SK-N-SH treated with all-trans-retinoic acid at 6 μM for 48 hours (cell line): ENCODE results near the gene PRPF38A.

ENCODE experiments used
- ATAC-seq: fragments of 200-7000 bp; cut with Tn5 transposase; 3 replicates; pipeline ENCODE4 v1.9.1; 2020; ENCODE audit warnings: mild to moderate bottlenecking, moderate library complexity
- ARNTL ChIP-seq: fragments of 450-650 bp; formaldehyde crosslinking; IDR thresholded peaks from 2 replicates; pipeline ENCODE4 v1.5.0; 2020; ENCODE audit warnings: low read depth, mild to moderate bottlenecking, moderate library complexity, borderline replicate concordance
- BACH2 ChIP-seq: fragments of 250-450 bp; sonication (Bioruptor Pico); IDR thresholded peaks from 2 replicates; pipeline ENCODE4 v1.9.0; 2021; ENCODE audit warnings: mild to moderate bottlenecking, borderline replicate concordance
- CSDC2 ChIP-seq: fragments of 250-450 bp; sonication (Bioruptor Pico); IDR thresholded peaks from 2 replicates; pipeline ENCODE4 v1.5.0; 2020; ENCODE audit warnings: mild to moderate bottlenecking, moderate library complexity
- CSRNP3 ChIP-seq: fragments of 250-450 bp; sonication (Bioruptor Pico); IDR thresholded peaks from 2 replicates; pipeline ENCODE4 v1.5.1; 2021; ENCODE audit warnings: mild to moderate bottlenecking, moderate library complexity
- GLIS3 ChIP-seq: fragments of 250-450 bp; sonication (Bioruptor Pico); IDR thresholded peaks from 2 replicates; pipeline ENCODE4 v1.5.0; 2020; ENCODE audit warnings: mild to moderate bottlenecking, moderate library complexity
- PATZ1 ChIP-seq: fragments of 250-450 bp; sonication (Bioruptor Pico); IDR thresholded peaks from 2 replicates; pipeline ENCODE4 v1.8.0; 2020; ENCODE audit warnings: mild to moderate bottlenecking, moderate library complexity, borderline replicate concordance
- POU6F1 ChIP-seq: fragments of 250-450 bp; sonication (Bioruptor Pico); IDR thresholded peaks from 2 replicates; pipeline ENCODE4 v1.8.0; 2021; ENCODE audit warnings: low read depth, mild to moderate bottlenecking, moderate library complexity, borderline replicate concordance
- PPARA ChIP-seq: fragments of 250-450 bp; sonication (Bioruptor Pico); IDR thresholded peaks from 2 replicates; pipeline ENCODE4 v1.5.0; 2020; ENCODE audit warnings: mild to moderate bottlenecking, borderline replicate concordance
- RARB ChIP-seq: fragments of 250-450 bp; sonication (Bioruptor Pico); IDR thresholded peaks from 2 replicates; pipeline ENCODE4 v1.8.0; 2021; ENCODE audit warnings: mild to moderate bottlenecking, moderate library complexity
- SNAI2 ChIP-seq: fragments of 250-450 bp; sonication (Bioruptor Pico); IDR thresholded peaks from 2 replicates; pipeline ENCODE4 v1.5.0; 2020; ENCODE audit warnings: mild to moderate bottlenecking, moderate library complexity
- TSHZ2 ChIP-seq: fragments of 250-450 bp; sonication (Bioruptor Pico); IDR thresholded peaks from 2 replicates; pipeline ENCODE4 v1.5.0; 2020; ENCODE audit warnings: mild to moderate bottlenecking, moderate library complexity
- ZC3H10 ChIP-seq: fragments of 250-450 bp; sonication (Bioruptor Pico); IDR thresholded peaks from 2 replicates; pipeline ENCODE4 v1.5.1; 2021; ENCODE audit warnings: mild to moderate bottlenecking, moderate library complexity
- ZFP3 ChIP-seq: fragments of 250-450 bp; sonication (Bioruptor Pico); IDR thresholded peaks from 2 replicates; pipeline ENCODE4 v1.5.0; 2020; ENCODE audit warnings: mild to moderate bottlenecking, moderate library complexity
- ZNF565 ChIP-seq: fragments of 450-650 bp; formaldehyde crosslinking; conservative IDR thresholded peaks from 2 replicates; pipeline ENCODE4 v1.5.0; 2020; ENCODE audit warnings: low read depth, mild to moderate bottlenecking, moderate library complexity
- ZNF8 ChIP-seq: fragments of 450-650 bp; formaldehyde crosslinking; IDR thresholded peaks from 2 replicates; pipeline ENCODE4 v1.5.0; 2020; ENCODE audit warnings: mild to moderate bottlenecking, moderate library complexity

The PRPF38A gene

GRCh38 chr1:52454779-52455178 lies 50.4 kb downstream of the PRPF38A start (continued):
- no peak for TF ChIP-seq PATZ1 (CRISPR knock-in tag)
- TF ChIP-seq ZC3H10 (CRISPR knock-in tag) = no peak
- TF ChIP-seq CSDC2 (CRISPR knock-in tag) = no peak
- no peak for TF ChIP-seq GLIS3 (CRISPR knock-in tag)
- TF ChIP-seq POU6F1 (CRISPR knock-in tag) = no peak
- TF ChIP-seq PPARA = no peak

- no peak for ATAC-seq
- TF ChIP-seq ZFP3 (CRISPR knock-in tag) (no peak), PPARA (no peak), RARB (CRISPR knock-in tag) (no peak), ZNF565 (CRISPR knock-in tag) (no peak), CSRNP3 (no peak), SNAI2 (CRISPR knock-in tag) (no peak), TSHZ2 (CRISPR knock-in tag) (no peak)
- TF ChIP-seq, all 23 proteins: peak for 0
Measured at GRCh38 chr1:52455686-52456085, 51.3 kb downstream of the PRPF38A start.

- TF ChIP-seq ZNF8 (CRISPR knock-in tag) (no peak), BACH2 (CRISPR knock-in tag) (no peak), ARNTL (CRISPR knock-in tag) (no peak)
- ATAC-seq = no peak
Measured at GRCh38 chr1:52460694-52461093, 56.3 kb downstream of the PRPF38A start.

GRCh38 chr1:52461821-52462220 lies 57.4 kb downstream of the PRPF38A start:
- TF ChIP-seq GLIS3 (CRISPR knock-in tag) = no peak
- TF ChIP-seq ARNTL (CRISPR knock-in tag) = no peak
- TF ChIP-seq PATZ1 (CRISPR knock-in tag) = no peak
- TF ChIP-seq CSRNP3 = no peak
- ATAC-seq = no peak
